GM23248 (cell line): ENCODE results near the gene MAFB.

ENCODE experiments used
- EZH2 ChIP-seq: fragments of 200-600 bp; sonication (generic); IDR thresholded peaks from 2 replicates; pipeline ENCODE4 v1.6.1; 2018; ENCODE audit warnings: antibody characterized with exemption, mild to moderate bottlenecking; ENCODE audit not compliant: insufficient read depth, poor library complexity, severe bottlenecking
- EZH2phosphoT487 ChIP-seq: fragments of 200-600 bp; sonication (generic); IDR thresholded peaks from 2 replicates; pipeline ENCODE4 v1.6.1; 2018; ENCODE audit warnings: antibody characterized with exemption, moderate library complexity, mild to moderate bottlenecking, low read depth; ENCODE audit not compliant: insufficient read depth

DNA sequence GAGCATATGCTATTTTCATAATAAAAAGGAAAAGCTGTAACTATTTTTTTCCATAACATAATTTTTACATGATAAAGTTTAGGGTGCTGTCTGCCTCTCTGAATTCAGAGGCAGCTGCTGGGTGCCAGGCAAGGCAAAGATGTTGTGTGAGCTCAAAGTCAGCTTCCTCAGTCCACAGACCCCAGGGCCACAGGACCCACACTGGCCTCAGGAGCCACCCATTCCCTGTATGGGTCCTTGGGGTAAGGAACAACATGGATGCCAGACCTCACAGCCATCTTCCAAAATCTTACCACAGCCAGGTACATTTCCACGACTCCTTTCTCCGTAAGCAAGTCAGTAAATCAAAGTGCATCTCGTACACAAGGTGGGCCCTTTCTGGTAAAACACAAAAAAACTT lies 16.4 kb upstream of the MAFB start:
- TF ChIP-seq EZH2 (no peak), EZH2phosphoT487 (no peak)
